ENCODE results near the gene CHRNB4. TPM values are rescaled to one million over a fixed set of nuclear protein-coding genes. Genes with fewer than 3 reads are reported as not detected.

The CHRNB4 gene
- total RNA-seq, 1 experiment from 2014 or later = 0.06 TPM

- no peak overlapping the region for H3K4me3 ChIP-seq
- H3K36me3 ChIP-seq = no peaks in the 10 kb centered on the region
- no peaks in the 10 kb centered on the region for H3K4me1 ChIP-seq
- no peaks in the 10 kb centered on the region for H3K9me3 ChIP-seq (replicated peaks)
- DNase-seq = no peak
- no peak overlapping the region for H3K27ac ChIP-seq
- H3K27me3 ChIP-seq = no peaks in the 10 kb centered on the region
These were observed 43.4 kb downstream of the CHRNB4 start for GRCh38 chr15:78597583-78597982.

GRCh38 chr15:78574944-78575343 lies 66.1 kb downstream of the CHRNB4 start:
- Histone ChIP-seq H3K4me3 (no peak overlapping the region), H3K27me3 (no peaks in the 10 kb centered on the region), H3K36me3 (no peaks in the 10 kb centered on the region), H3K9me3 (replicated peaks) (no peaks in the 10 kb centered on the region), H3K4me1 (no peaks in the 10 kb centered on the region), H3K27ac (no peak overlapping the region)
- no peak for DNase-seq

Other genes with a start within 250 kb of the CHRNB4 start
- 37.7 and 44.8 TPM in 2 replicates for gene IREB2, start 203.0 kb downstream of the CHRNB4 start, total RNA-seq (2014; rRNA removed; shearing (Covaris generic))
- gene HYKK, start 133.6 kb downstream of the CHRNB4 start, total RNA-seq (2014; rRNA removed; shearing (Covaris generic)) = 8.9 and 11.4 TPM in 2 replicates
- 348 and 392 TPM in 2 replicates for gene PSMA4, start 100.8 kb downstream of the CHRNB4 start, total RNA-seq (2014; rRNA removed; shearing (Covaris generic))
- 19.2 and 21.7 TPM in 2 replicates for gene CHRNA5, start 75.7 kb downstream of the CHRNB4 start, total RNA-seq (2014; rRNA removed; shearing (Covaris generic))
- gene CHRNA3, start 20.2 kb downstream of the CHRNB4 start, total RNA-seq (2014; rRNA removed; shearing (Covaris generic)) = not detected in 2 replicates
- 2.0 and 2.4 TPM in 2 replicates for gene ADAMTS7, start 170.3 kb upstream of the CHRNB4 start, total RNA-seq (2014; rRNA removed; shearing (Covaris generic))
- gene MORF4L1, start 231.7 kb upstream of the CHRNB4 start, total RNA-seq (2014; rRNA removed; shearing (Covaris generic)) = 282 and 312 TPM in 2 replicates